MM.1S (cell line): ENCODE results near the gene SLC46A3.

Experiments
- DNase-seq: peaks from one replicate; pipeline ENCODE4 v3.0.0-alpha.2; 2015
- H2AFZ ChIP-seq: fragments of 300-600 bp; sonication (generic); 2 replicates; pipeline ENCODE4 v1.6.0; 2016; ENCODE audit warnings: antibody characterized with exemption, low read length
- H3F3A ChIP-seq: fragments of 300-600 bp; sonication (generic); 2 replicates; pipeline ENCODE4 v1.6.1; 2016; ENCODE audit warnings: mild to moderate bottlenecking, antibody characterized with exemption, low read length, moderate library complexity, mixed read lengths; ENCODE audit not compliant: insufficient read depth
- H3K27ac ChIP-seq: fragments of 300-600 bp; sonication (generic); 2 replicates; pipeline ENCODE4 v1.5.1; 2016; ENCODE audit warnings: mild to moderate bottlenecking, low read length
- H3K27me3 ChIP-seq: fragments of 300-600 bp; sonication (generic); replicated peaks from 2 replicates; pipeline ENCODE4 v1.6.0; 2016; ENCODE audit warnings: low read length; ENCODE audit not compliant: insufficient read depth
- H3K36me3 ChIP-seq: fragments of 300-600 bp; sonication (generic); replicated peaks from 2 replicates; pipeline ENCODE4 v1.6.1; 2016; ENCODE audit warnings: mild to moderate bottlenecking, low read length, mixed read lengths; ENCODE audit not compliant: insufficient read depth
- H3K4me1 ChIP-seq: fragments of 300-600 bp; sonication (generic); 2 replicates; pipeline ENCODE4 v1.6.1; 2016; ENCODE audit warnings: low read length, mixed read lengths
- H3K4me2 ChIP-seq: fragments of 300-600 bp; sonication (generic); 2 replicates; pipeline ENCODE4 v1.6.0; 2016; ENCODE audit warnings: low read depth, low read length
- H3K4me3 ChIP-seq: fragments of 300-600 bp; sonication (generic); 2 replicates; pipeline ENCODE4 v1.5.1; 2016; ENCODE audit warnings: low read length, mixed read lengths
- H3K79me2 ChIP-seq: fragments of 300-600 bp; sonication (generic); 2 replicates; pipeline ENCODE4 v1.6.1; 2016; ENCODE audit warnings: mixed run types, low read length, mixed read lengths
- H3K9ac ChIP-seq: fragments of 300-600 bp; sonication (generic); 2 replicates; pipeline ENCODE4 v1.6.1; 2016; ENCODE audit warnings: low read length, mixed read lengths
- H3K9me2 ChIP-seq: fragments of 300-600 bp; sonication (generic); replicated peaks from 2 replicates; pipeline ENCODE4 v1.6.1; 2016; ENCODE audit warnings: mild to moderate bottlenecking, low read length, mixed read lengths; ENCODE audit not compliant: insufficient read depth
- H3K9me3 ChIP-seq: fragments of 300-600 bp; sonication (generic); replicated peaks from 2 replicates; pipeline ENCODE4 v1.6.1; 2016; ENCODE audit warnings: mild to moderate bottlenecking, low read length, mixed read lengths; ENCODE audit not compliant: insufficient read depth
- H4K20me1 ChIP-seq: fragments of 300-600 bp; sonication (generic); 2 replicates; pipeline ENCODE4 v1.6.1; 2016; ENCODE audit warnings: mild to moderate bottlenecking, low read length, moderate library complexity, mixed read lengths; ENCODE audit not compliant: insufficient read depth
- CTCF ChIP-seq: fragments of 300-600 bp; sonication (generic); IDR thresholded peaks from 2 replicates; pipeline ENCODE4 v1.5.1; 2016; ENCODE audit warnings: antibody characterized with exemption, low read length, mixed read lengths
- EZH2 ChIP-seq: fragments of 300-600 bp; sonication (generic); optimal IDR thresholded peaks from 2 replicates; pipeline ENCODE3; 2017; ENCODE audit warnings: low read depth, mild to moderate bottlenecking, antibody characterized with exemption, low read length, mixed read lengths
- EZH2phosphoT487 ChIP-seq: fragments of 300-600 bp; sonication (generic); IDR thresholded peaks from 2 replicates; pipeline ENCODE4 v1.6.1; 2018; ENCODE audit warnings: antibody characterized with exemption, low read length

Gene SLC46A3

GRCh38 chr13:28730762-28731161, 12.0 kb upstream of the SLC46A3 start:
- Histone ChIP-seq H3K4me3 (no peak overlapping the region), H3K4me1 (peaks cover 5% of the 10 kb centered on the region; the same call in 1 of the 2 replicates), H3K9me2 (no peaks in the 10 kb centered on the region), H3K9me3 (no peaks in the 10 kb centered on the region), H2AFZ (no peak overlapping the region), H3K9ac (no peak overlapping the region), H3K27ac (no peak overlapping the region), H3K27me3 (no peaks in the 10 kb centered on the region), H3F3A (no peaks in the 10 kb centered on the region), H3K36me3 (no peaks in the 10 kb centered on the region), H3K79me2 (no peaks in the 10 kb centered on the region), H3K4me2 (no peak overlapping the region), H4K20me1 (no peaks in the 10 kb centered on the region)
- no peak for DNase-seq
- TF ChIP-seq EZH2phosphoT487 (no peak), CTCF (no peak), EZH2 (no peak)

GRCh38 chr13:28729541-28729940, 10.8 kb upstream of the SLC46A3 start:
- no peak for DNase-seq
- no peak overlapping the region for H2AFZ ChIP-seq

GRCh38 chr13:28728642-28729041, 9.9 kb upstream of the SLC46A3 start:
- Histone ChIP-seq H3F3A (no peaks in the 10 kb centered on the region), H3K4me2 (no peak overlapping the region), H3K9me2 (no peaks in the 10 kb centered on the region), H3K4me3 (no peak overlapping the region), H3K4me1 (no peaks in the 10 kb centered on the region), H3K79me2 (no peaks in the 10 kb centered on the region), H2AFZ (no peak overlapping the region), H4K20me1 (no peaks in the 10 kb centered on the region), H3K27ac (no peak overlapping the region), H3K27me3 (no peaks in the 10 kb centered on the region), H3K9me3 (no peaks in the 10 kb centered on the region), H3K36me3 (no peaks in the 10 kb centered on the region), H3K9ac (no peak overlapping the region)
- TF ChIP-seq CTCF (no peak), EZH2phosphoT487 (no peak), EZH2 (no peak)
- no peak for DNase-seq

More at GRCh38 chr13:28729541-28729940, 10.8 kb upstream of the SLC46A3 start:
- Histone ChIP-seq H3K79me2 (no peaks in the 10 kb centered on the region), H3F3A (no peaks in the 10 kb centered on the region), H3K4me3 (no peak overlapping the region), H3K27me3 (no peaks in the 10 kb centered on the region), H3K9me2 (no peaks in the 10 kb centered on the region), H3K9me3 (no peaks in the 10 kb centered on the region), H3K4me2 (no peak overlapping the region), H3K27ac (no peak overlapping the region), H3K36me3 (no peaks in the 10 kb centered on the region), H4K20me1 (no peaks in the 10 kb centered on the region), H3K4me1 (peaks cover under 1% of the 10 kb centered on the region; the same call in 1 of the 2 replicates), H3K9ac (no peak overlapping the region)
- TF ChIP-seq EZH2: no peak
- TF ChIP-seq CTCF: no peak
- TF ChIP-seq EZH2phosphoT487: no peak
